ENCODE measurements around the gene PAX3. TPM values are rescaled to one million over a fixed set of nuclear protein-coding genes. Genes with fewer than 3 reads are reported as not detected.

Gene PAX3
- total RNA-seq, 3 donors from 2014 or later = 0.29 to 2.9 (median 2.3) TPM

DNA sequence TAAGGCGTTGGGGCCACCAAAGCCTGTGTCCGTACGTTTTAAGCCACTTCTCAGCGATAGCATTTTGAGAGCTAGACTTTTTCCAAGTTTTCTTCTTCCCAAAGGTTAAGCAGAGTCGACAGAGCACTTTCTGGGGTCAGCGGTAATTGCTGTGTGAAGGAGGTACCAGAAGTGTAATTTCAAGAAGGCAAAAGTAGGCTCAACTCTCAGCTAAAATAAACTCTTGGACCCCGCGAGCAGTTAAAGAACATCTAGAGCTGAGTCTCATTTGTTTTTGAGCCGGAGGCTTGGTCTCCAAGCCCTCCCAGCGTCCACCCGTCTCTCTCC, 1.9 kb upstream of the PAX3 start:
- intact Hi-C loops (cut with DNase I; ENCODE audit: low total_unique reads) = no loop called here
- TF ChIP-seq POLR2AphosphoS5 (IDR thresholded peaks at IDR 0.05) (no peak), POLR2A (IDR thresholded peaks at IDR 0.05) (no peak), CTCF (IDR thresholded peaks at IDR 0.05) (no peak)
- H3K9me3 ChIP-seq = peaks cover 0 to 5% of the 10 kb centered on the region in 2 donors
- H3K27ac ChIP-seq = no peak overlapping the region
- peaks cover 9 to 10% of the 10 kb centered on the region in 2 donors for H3K4me1 ChIP-seq
- peaks cover 12 to 100% of the 10 kb centered on the region in 2 donors for H3K27me3 ChIP-seq
- H3K4me3 ChIP-seq = no peak overlapping the region
- no peaks in the 10 kb centered on the region for H3K36me3 ChIP-seq
- no peak for DNase-seq (ENCODE audit: low spot score in 2 of 2)

DNA sequence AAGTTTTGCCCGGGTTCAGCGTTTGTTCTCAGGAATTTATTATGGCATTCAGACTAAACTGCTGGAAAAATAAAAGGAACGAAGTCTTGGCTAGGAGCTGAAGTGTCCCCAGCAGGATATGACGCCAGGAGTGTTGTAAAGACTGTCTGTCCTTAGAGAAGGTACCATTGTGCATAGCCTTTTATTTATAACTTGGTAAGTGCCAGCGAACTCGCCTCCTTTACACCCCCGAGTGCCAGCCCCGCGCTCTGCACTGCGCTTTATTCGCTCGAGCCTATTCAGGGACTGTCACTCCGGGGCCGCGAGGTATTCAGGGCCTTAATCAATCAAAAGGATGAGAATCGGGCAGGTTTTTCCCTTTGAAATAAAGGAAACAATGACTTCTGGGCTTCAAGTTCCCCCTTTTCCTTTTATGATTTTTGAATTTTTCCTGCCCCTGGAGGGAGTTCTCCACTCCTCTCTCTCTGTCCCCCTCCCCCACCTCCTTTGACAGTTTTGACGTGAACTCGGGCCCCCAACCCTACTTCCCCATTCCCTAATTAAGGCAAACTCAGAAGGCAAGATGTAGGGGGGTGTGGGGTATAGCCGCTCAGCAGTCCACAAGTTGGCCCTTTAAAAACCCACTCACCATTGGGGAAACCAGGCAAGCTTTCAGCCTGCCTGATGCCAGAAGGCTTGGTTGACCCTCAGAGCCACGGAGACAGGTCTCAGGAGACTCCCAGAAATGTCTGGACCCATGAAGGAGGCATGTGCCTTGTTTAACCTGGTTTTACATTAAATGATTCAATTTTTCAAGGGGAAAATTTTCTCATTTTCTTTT, 1.3 kb upstream of the PAX3 start:
- Histone ChIP-seq H3K27me3 (peaks cover 12 to 100% of the 10 kb centered on the region in 2 donors), H3K4me1 (peaks cover 4% of the 10 kb centered on the region in 2 donors), H3K9me3 (peaks cover 0 to 5% of the 10 kb centered on the region in 2 donors), H3K36me3 (no peaks in the 10 kb centered on the region), H3K27ac (no peak overlapping the region), H3K4me3 (no peak overlapping the region)
- DNase-seq (ENCODE audit: low spot score in 2 of 2) = no peak
- intact Hi-C loops (cut with DNase I; ENCODE audit: low total_unique reads) = no loop called here
- TF ChIP-seq POLR2AphosphoS5 (IDR thresholded peaks at IDR 0.05) (no peak), CTCF (IDR thresholded peaks at IDR 0.05) (no peak), POLR2A (IDR thresholded peaks at IDR 0.05) (no peak)

GRCh38 chr2:222298001-222298310, 842 bp downstream of the PAX3 start:
- Histone ChIP-seq H3K4me3 (peak overlapping the region in 2 of 3 donors; percentile 24 to 56), H3K9me3 (peaks cover 0 to 5% of the 10 kb centered on the region in 2 donors), H3K27me3 (peaks cover 12 to 100% of the 10 kb centered on the region in 2 donors), H3K36me3 (no peaks in the 10 kb centered on the region), H3K4me1 (peaks cover 0 to 3% of the 10 kb centered on the region in 2 donors), H3K27ac (no peak overlapping the region)
- intact Hi-C loops (cut with DNase I; ENCODE audit: low total_unique reads) = no loop called here
- TF ChIP-seq POLR2AphosphoS5 (IDR thresholded peaks at IDR 0.05) (no peak), CTCF (IDR thresholded peaks at IDR 0.05) (no peak), POLR2A (IDR thresholded peaks at IDR 0.05) (no peak)
- DNase-seq (ENCODE audit: low spot score in 2 of 2) = no peak

GRCh38 chr2:222297600-222297935, 1.2 kb downstream of the PAX3 start:
- Histone ChIP-seq H3K4me3 (peak overlapping the region in 1 of 3 donors; percentile 33), H3K9me3 (peaks cover 0 to 5% of the 10 kb centered on the region in 2 donors), H3K27me3 (peaks cover 12 to 100% of the 10 kb centered on the region in 2 donors), H3K27ac (no peak overlapping the region), H3K36me3 (no peaks in the 10 kb centered on the region), H3K4me1 (peaks cover 0 to 3% of the 10 kb centered on the region in 2 donors)
- no peak for TF ChIP-seq CTCF (IDR thresholded peaks at IDR 0.05)
- TF ChIP-seq POLR2AphosphoS5 (IDR thresholded peaks at IDR 0.05) = no peak
- TF ChIP-seq POLR2A (IDR thresholded peaks at IDR 0.05) = no peak
- DNase-seq (ENCODE audit: low spot score in 2 of 2) = no peak
- intact Hi-C loops (cut with DNase I; ENCODE audit: low total_unique reads) = no loop called here

- Histone ChIP-seq H3K27me3 (peaks cover 12 to 100% of the 10 kb centered on the region in 2 donors), H3K9me3 (peaks cover 0 to 5% of the 10 kb centered on the region in 2 donors), H3K4me3 (peak overlapping the region in 1 of 3 donors; percentile 33), H3K36me3 (no peaks in the 10 kb centered on the region), H3K4me1 (peaks cover 0 to 3% of the 10 kb centered on the region in 2 donors), H3K27ac (no peak overlapping the region)
- TF ChIP-seq CTCF (IDR thresholded peaks at IDR 0.05) (no peak), POLR2AphosphoS5 (IDR thresholded peaks at IDR 0.05) (no peak), POLR2A (IDR thresholded peaks at IDR 0.05) (no peak)
- no peak for DNase-seq (ENCODE audit: low spot score in 2 of 2)
- intact Hi-C loops (cut with DNase I; ENCODE audit: low total_unique reads) = no loop called here
Measured at GRCh38 chr2:222296911-222297599, 1.7 kb downstream of the PAX3 start.

All from breast epithelium (tissue), 4 donors.